WTC11 (cell line): ENCODE results near the gene CENPU. TPM values are rescaled to one million over a fixed set of nuclear protein-coding genes. Genes with fewer than 3 reads are reported as not detected.

Source experiments
- ATAC-seq: fragments of 200-7000 bp; cut with Tn5 transposase; 2 replicates; pipeline ENCODE4 v1.10.0; 2021; ENCODE audit warnings: mild to moderate bottlenecking, moderate library complexity
- CTCF ChIA-PET: fragments of 300-600 bp; sonication (Branson Sonifier 250); formaldehyde crosslinking; loops from one replicate; lab custom pipeline; 2021; ENCODE audit warnings: antibody characterized with exemption; lab: Charles Lee
- POLR2A ChIA-PET: fragments of 350-600 bp; sonication (Branson Sonifier 250); formaldehyde crosslinking; loops from one replicate; lab custom pipeline; 2021; ENCODE audit warnings: antibody characterized with exemption; lab: Charles Lee
- DNase-seq: peaks from one replicate; pipeline ENCODE4 v3.0.0; 2021; ENCODE audit warnings: low spot score
- H3K27ac Mint-ChIP-seq: 2 replicates; pipeline ENCODE4 v1.8.0; 2021; ENCODE audit warnings: mixed read lengths
- H3K27me3 Mint-ChIP-seq: 2 replicates; pipeline ENCODE4 v1.8.0; 2021; ENCODE audit warnings: low read depth, mild to moderate bottlenecking, moderate library complexity, mixed read lengths
- H3K36me3 Mint-ChIP-seq: 2 replicates; pipeline ENCODE4 v1.8.0; 2021; ENCODE audit warnings: mixed read lengths
- H3K4me1 Mint-ChIP-seq: 2 replicates; pipeline ENCODE4 v1.8.0; 2022; ENCODE audit warnings: mixed read lengths
- H3K4me3 Mint-ChIP-seq: 2 replicates; pipeline ENCODE4 v1.8.0; 2021; ENCODE audit warnings: mild to moderate bottlenecking, moderate library complexity, mixed read lengths
- H3K9me3 Mint-ChIP-seq: 2 replicates; pipeline ENCODE4 v1.8.0; 2021; ENCODE audit warnings: mixed read lengths
- CTCF ChIP-seq: fragments of 200-600 bp; IDR thresholded peaks from 2 replicates; pipeline ENCODE4 v1.8.0; 2022; ENCODE audit warnings: antibody characterized with exemption
- ETV6 ChIP-seq: sonication (generic); formaldehyde crosslinking; IDR thresholded peaks from 2 replicates; pipeline ENCODE4 v1.8.1; 2022; ENCODE audit warnings: mild to moderate bottlenecking, missing genetic modification reagents
- FOXP1 ChIP-seq: sonication (generic); formaldehyde crosslinking; IDR thresholded peaks from 2 replicates; pipeline ENCODE4 v1.8.0; 2022; ENCODE audit warnings: missing genetic modification reagents, mild to moderate bottlenecking, moderate library complexity, borderline replicate concordance
- NR3C1 ChIP-seq: sonication (generic); formaldehyde crosslinking; conservative IDR thresholded peaks from 2 replicates; pipeline ENCODE4 v1.8.1; 2023; ENCODE audit warnings: low read depth, mild to moderate bottlenecking, missing genetic modification reagents
- PRDM15 ChIP-seq: sonication (generic); formaldehyde crosslinking; IDR thresholded peaks from 2 replicates; pipeline ENCODE4 v1.8.0; 2022; ENCODE audit warnings: missing genetic modification reagents
- RORB ChIP-seq: fragments of 250-450 bp; sonication (Bioruptor Pico); IDR thresholded peaks from 2 replicates; pipeline ENCODE4 v1.9.0; 2021; ENCODE audit warnings: mild to moderate bottlenecking
- ZNF121 ChIP-seq: sonication (generic); formaldehyde crosslinking; IDR thresholded peaks from 2 replicates; pipeline ENCODE4 v1.8.0; 2023; ENCODE audit warnings: missing genetic modification reagents
- ZNF317 ChIP-seq: sonication (generic); formaldehyde crosslinking; IDR thresholded peaks from 2 replicates; pipeline ENCODE4 v1.8.1; 2023; ENCODE audit warnings: low read depth, mild to moderate bottlenecking, moderate library complexity, missing genetic modification reagents, borderline replicate concordance
- ZNF425 ChIP-seq: fragments of 250-450 bp; sonication (Bioruptor Pico); conservative IDR thresholded peaks from 2 replicates; pipeline ENCODE4 v1.9.0; 2021; ENCODE audit warnings: mild to moderate bottlenecking
- total RNA-seq: library from RNA; stranded (reverse); gene quantifications from 3 replicates; pipeline ENCODE4 v1.2.3, GENCODE V29; 2021
- TF ChIP-seq, protein P1 (sequence below): sonication (generic); formaldehyde crosslinking; IDR thresholded peaks from 2 replicates; pipeline ENCODE4 v1.8.1; 2022; ENCODE audit warnings: mild to moderate bottlenecking, moderate library complexity, missing genetic modification reagents
- TF ChIP-seq, protein P2 (sequence below): fragments of 250-450 bp; sonication (Bioruptor Pico); IDR thresholded peaks from 2 replicates; pipeline ENCODE4 v1.9.0; 2021; ENCODE audit warnings: mild to moderate bottlenecking

Gene CENPU
- total RNA-seq, 1 experiment from 2014 or later, result 60.5 TPM

DNA sequence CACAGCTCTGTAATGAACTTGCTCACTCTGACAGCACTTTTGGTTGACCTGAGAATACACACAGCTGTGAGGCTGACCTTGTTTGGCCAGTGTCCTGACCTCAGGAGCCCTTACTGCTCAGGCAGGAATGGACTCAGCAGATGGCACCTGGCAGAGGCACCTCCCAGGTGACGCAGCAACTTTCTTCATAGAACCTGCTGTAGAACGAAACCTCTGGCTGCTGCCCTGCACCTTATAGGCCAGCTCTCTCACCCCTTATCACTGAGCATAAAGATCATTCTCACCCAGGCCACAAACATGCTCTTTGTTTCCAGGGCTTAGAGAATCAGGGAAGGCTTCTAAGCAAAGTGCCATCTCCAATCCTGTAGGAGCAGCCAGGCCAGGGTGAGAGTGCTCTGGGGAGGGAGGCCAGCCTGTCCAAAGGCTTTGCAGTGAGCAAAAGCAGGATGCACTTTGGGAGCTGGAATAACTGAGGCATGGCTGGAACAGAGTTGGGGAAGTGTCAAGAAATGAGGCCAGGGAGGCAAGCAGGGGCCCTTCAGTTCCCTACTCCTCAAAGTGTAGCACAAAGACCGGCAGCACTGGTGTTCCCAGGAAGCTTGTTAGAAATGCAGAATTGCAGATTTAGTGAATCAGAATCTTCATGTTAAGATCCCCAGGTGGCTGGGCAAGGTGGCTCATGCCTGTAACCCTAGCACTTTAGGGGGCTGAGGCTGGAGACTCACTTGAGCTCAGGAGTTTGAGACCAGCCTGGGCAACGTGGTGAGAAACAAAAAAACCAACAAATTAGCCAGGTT lies 13.3 kb upstream of the CENPU start (continued):
- TF ChIP-seq PRDM15 (CRISPR knock-in tag) (no peak), NR3C1 (CRISPR knock-in tag) (no peak), ETV6 (CRISPR knock-in tag) (no peak)
- TF ChIP-seq, protein P1, sequence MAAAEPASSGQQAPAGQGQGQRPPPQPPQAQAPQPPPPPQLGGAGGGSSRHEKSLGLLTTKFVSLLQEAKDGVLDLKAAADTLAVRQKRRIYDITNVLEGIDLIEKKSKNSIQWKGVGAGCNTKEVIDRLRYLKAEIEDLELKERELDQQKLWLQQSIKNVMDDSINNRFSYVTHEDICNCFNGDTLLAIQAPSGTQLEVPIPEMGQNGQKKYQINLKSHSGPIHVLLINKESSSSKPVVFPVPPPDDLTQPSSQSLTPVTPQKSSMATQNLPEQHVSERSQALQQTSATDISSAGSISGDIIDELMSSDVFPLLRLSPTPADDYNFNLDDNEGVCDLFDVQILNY, result no peak

- no peak overlapping the region for H3K4me3 Mint-ChIP-seq
- H3K36me3 Mint-ChIP-seq, result peaks cover 14% of the 10 kb centered on the region
- H3K9me3 Mint-ChIP-seq, result peaks cover 10% of the 10 kb centered on the region
- H3K4me1 Mint-ChIP-seq, result peaks cover 41% of the 10 kb centered on the region
- H3K27me3 Mint-ChIP-seq, result peaks cover 7% of the 10 kb centered on the region; the same call in 1 of the 2 replicates
- TF ChIP-seq RORB (CRISPR knock-in tag) (no peak), CTCF (peak; percentile 57)
- 0 out of 2 replicates have a peak overlapping the region, but pooled peaks have one; percentile 9 for H3K27ac Mint-ChIP-seq
- peak; percentile 64 for DNase-seq
- ChIA-PET CTCF (interaction anchor here (0.5 to 2.8 kb wide), 31 partner anchors 10 to 436 kb away, joined by 3 to 29 read pairs (median 4); partner anchors contain the start of genes CASP3, CENPU, HELT and IRF2), POLR2A (interaction anchor here (0.5 to 2.9 kb wide), 2 partner anchors 13 to 350 kb away, joined by 3 to 16 read pairs; partner anchors contain the start of gene CENPU)
- ATAC-seq, result peak; percentile 31; the same call in 1 of the 2 replicates
Observed at GRCh38 chr4:184745831-184746795, 12.2 kb upstream of the CENPU start.

- Mint-ChIP-seq H3K4me3 (no peak overlapping the region), H3K36me3 (peaks cover 31% of the 10 kb centered on the region)
- no peak for TF ChIP-seq RORB (CRISPR knock-in tag)
- TF ChIP-seq ZNF317 (CRISPR knock-in tag), result no peak
- TF ChIP-seq ZNF425 (CRISPR knock-in tag), result no peak
- no peak for TF ChIP-seq ZNF121
- TF ChIP-seq PRDM15 (CRISPR knock-in tag), result no peak
- TF ChIP-seq, protein P2, sequence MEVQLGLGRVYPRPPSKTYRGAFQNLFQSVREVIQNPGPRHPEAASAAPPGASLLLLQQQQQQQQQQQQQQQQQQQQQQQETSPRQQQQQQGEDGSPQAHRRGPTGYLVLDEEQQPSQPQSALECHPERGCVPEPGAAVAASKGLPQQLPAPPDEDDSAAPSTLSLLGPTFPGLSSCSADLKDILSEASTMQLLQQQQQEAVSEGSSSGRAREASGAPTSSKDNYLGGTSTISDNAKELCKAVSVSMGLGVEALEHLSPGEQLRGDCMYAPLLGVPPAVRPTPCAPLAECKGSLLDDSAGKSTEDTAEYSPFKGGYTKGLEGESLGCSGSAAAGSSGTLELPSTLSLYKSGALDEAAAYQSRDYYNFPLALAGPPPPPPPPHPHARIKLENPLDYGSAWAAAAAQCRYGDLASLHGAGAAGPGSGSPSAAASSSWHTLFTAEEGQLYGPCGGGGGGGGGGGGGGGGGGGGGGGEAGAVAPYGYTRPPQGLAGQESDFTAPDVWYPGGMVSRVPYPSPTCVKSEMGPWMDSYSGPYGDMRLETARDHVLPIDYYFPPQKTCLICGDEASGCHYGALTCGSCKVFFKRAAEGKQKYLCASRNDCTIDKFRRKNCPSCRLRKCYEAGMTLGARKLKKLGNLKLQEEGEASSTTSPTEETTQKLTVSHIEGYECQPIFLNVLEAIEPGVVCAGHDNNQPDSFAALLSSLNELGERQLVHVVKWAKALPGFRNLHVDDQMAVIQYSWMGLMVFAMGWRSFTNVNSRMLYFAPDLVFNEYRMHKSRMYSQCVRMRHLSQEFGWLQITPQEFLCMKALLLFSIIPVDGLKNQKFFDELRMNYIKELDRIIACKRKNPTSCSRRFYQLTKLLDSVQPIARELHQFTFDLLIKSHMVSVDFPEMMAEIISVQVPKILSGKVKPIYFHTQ, result no peak
- no peak for TF ChIP-seq FOXP1 (CRISPR knock-in tag)
Observed at GRCh38 chr4:184744236-184744635, 10.3 kb upstream of the CENPU start.

More at GRCh38 chr4:184744236-184744635, 10.3 kb upstream of the CENPU start:
- Mint-ChIP-seq H3K27me3 (peaks cover 16% of the 10 kb centered on the region), H3K9me3 (peaks cover 27% of the 10 kb centered on the region), H3K4me1 (peaks cover 34% of the 10 kb centered on the region), H3K27ac (no peak overlapping the region)
- ChIA-PET POLR2A (no interaction called here), CTCF (no interaction called here)
- DNase-seq (no peak), ATAC-seq (no peak)
